Heart right ventricle (tissue), 16 donors: Measurements from ENCODE around the gene PLXDC2. TPM values are rescaled to one million over a fixed set of nuclear protein-coding genes. Genes with fewer than 3 reads are reported as not detected.

Source experiments
- ATAC-seq, 8 donors: fragments of 200-7000 bp; cut with Tn5 transposase; one replicate each; pipeline ENCODE4 v1.9.1; 2020; ENCODE audit warnings: mild to moderate bottlenecking in 8 of 8, moderate library complexity in 8 of 8, moderate number of reproducible peaks in 1 of 8
- DNase-seq, 2 donors: peaks; one replicate each; pipeline ENCODE4 v3.0.0-alpha.2; 2020
- H3K27ac ChIP-seq, 10 donors: fragments of 200-600 bp; sonication (generic) in 2 of 10; one replicate each; pipeline versions ENCODE4 v1.5.0 to v1.8.0; 2020 to 2022; ENCODE audit warnings: mild to moderate bottlenecking in 3 of 10
- H3K27me3 ChIP-seq, 7 donors: fragments of 200-600 bp; one replicate each; pipeline ENCODE4 v1.8.0; 2021 to 2022; ENCODE audit warnings: mild to moderate bottlenecking in 2 of 7
- H3K36me3 ChIP-seq, 9 donors: fragments of 200-600 bp; sonication (generic) in 1 of 9; one replicate each; pipeline versions ENCODE4 v1.5.0 to v1.8.0; 2020 to 2022; ENCODE audit warnings: mild to moderate bottlenecking in 2 of 9
- H3K4me1 ChIP-seq, 9 donors: fragments of 200-600 bp; sonication (generic) in 1 of 9; one replicate each; pipeline versions ENCODE4 v1.5.0 to v1.8.0; 2020 to 2022; ENCODE audit warnings: mild to moderate bottlenecking in 4 of 9
- H3K4me3 ChIP-seq, 10 donors: fragments of 200-600 bp; sonication (generic) in 2 of 10; one replicate each; pipeline versions ENCODE4 v1.5.0 to v1.8.0; 2020 to 2022; ENCODE audit warnings: mild to moderate bottlenecking in 7 of 10, moderate library complexity in 2 of 10
- H3K9me3 ChIP-seq, 11 donors: fragments of 200-600 bp in 10 of 11; sonication (generic) in 2 of 11; one replicate each; pipeline versions ENCODE4 v1.5.0 to v1.8.0; 2013 to 2022; ENCODE audit warnings: mild to moderate bottlenecking in 2 of 11, control low read depth in 1 of 11, moderate library complexity in 1 of 11
- CTCF ChIP-seq, 9 donors: fragments of 200-600 bp; sonication (generic) in 2 of 9; IDR thresholded peaks; one replicate each; pipeline versions ENCODE4 v1.5.0 to v1.8.0; 2021 to 2022; ENCODE audit warnings: antibody characterized with exemption in 9 of 9, mild to moderate bottlenecking in 5 of 9, moderate library complexity in 1 of 9
- WGBS, 2 donors: extraction: QIAGEN DNeasy Blood & Tissue Kit; methylation state at CpG; one replicate each; pipeline ENCODE4 v1.1.7; 2013; ENCODE audit warnings: inconsistent platforms in 1 of 2; 5-methylcytosine and 5-hydroxymethylcytosine counted together
- intact Hi-C, 10 donors: fragments of 100-400 bp; cut with DNase I; formaldehyde crosslinking; loops; one replicate each; pipeline versions ENCODE4 v1.11.1 to v1.14.2; 2022
- polyA plus RNA-seq, 2 donors: library from polyadenylated mRNA; stranded (reverse); fragments of 200-250 nt; gene quantifications; one replicate each; pipeline ENCODE4 v1.2.3, GENCODE V29; 2013
- total RNA-seq, 10 donors: library from RNA; stranded (reverse); fragmentation: NEBNext Ultra II Directional in 3 of 10; extraction: Animal tissue kit (Norgen Biotek cat#: 25700) in 3 of 10; gene quantifications; one replicate each; pipeline versions ENCODE4 v1.2.1 to v1.2.4, GENCODE V29; 2021 to 2023
- donor health status: Arrhythmogenic right ventricular cardiomyopathy.
- donor health status: ischemic (EF 13 %, LVEDD 7.1; RV severe dilation, severe dysfunction).
- donor health status: healthy with polysubstance abuse.
- donor health status: DM: no; HTN: yes; CAD: no.
- donor health status: DM: no; HTN: no; CAD: no.
- donor health status: ischemic (EF 25% LVEDD 6.9; RV normal size, moderate dysfunction).
- donor health status: ischemic (EF 25% LVEDD 5.7; RV mildly dilated, moderate dysfunction).
- donor health status: healthy.
- donor health status: DM: yes; HTN: yes; CAD: no.
- donor health status: Ischemic cardiomyopathy.
- donor health status: ischemic (EF 35%, LVEDD 5.7; RV mildly dilated, moderate dysfunction).
- donor health status: nonischemic (EF 11% LVEDD 7.7; RV severe dilation, severe dysfunction).
- donor health status: DM: yes; HTN: yes; CAD: no.
- donor health status: PGD.
- donor health status: ischemic (EF 29% LVEDD 5.4; RV normal size, mild dysfunction).
- donor health status: nonischemic (EF 23%, LVEDD 6.1; RV moderate dilation, normal function).

The PLXDC2 gene
- total and polyA plus RNA-seq, 12 donors, result 4.6 to 26.8 (median 16.9) TPM

- Histone ChIP-seq H3K27ac (no peak overlapping the region), H3K4me3 (no peak overlapping the region), H3K9me3 (peaks cover 0 to 11% (median 0%) of the 10 kb centered on the region in 11 donors), H3K36me3 (no peaks in the 10 kb centered on the region), H3K27me3 (no peaks in the 10 kb centered on the region), H3K4me1 (peaks cover 0 to 7% (median 0%) of the 10 kb centered on the region in 9 donors)
- 82 to 84% methylated on average over 6 of the region's 6 CpGs for WGBS, 2 donors
- intact Hi-C loops, result no loop called here
- DNase-seq, result no peak
- no peak for ATAC-seq
- no peak for TF ChIP-seq CTCF (IDR thresholded peaks at IDR 0.05)
These were observed 163.4 kb downstream of the PLXDC2 start for GRCh38 chr10:19979628-19980027.

DNA sequence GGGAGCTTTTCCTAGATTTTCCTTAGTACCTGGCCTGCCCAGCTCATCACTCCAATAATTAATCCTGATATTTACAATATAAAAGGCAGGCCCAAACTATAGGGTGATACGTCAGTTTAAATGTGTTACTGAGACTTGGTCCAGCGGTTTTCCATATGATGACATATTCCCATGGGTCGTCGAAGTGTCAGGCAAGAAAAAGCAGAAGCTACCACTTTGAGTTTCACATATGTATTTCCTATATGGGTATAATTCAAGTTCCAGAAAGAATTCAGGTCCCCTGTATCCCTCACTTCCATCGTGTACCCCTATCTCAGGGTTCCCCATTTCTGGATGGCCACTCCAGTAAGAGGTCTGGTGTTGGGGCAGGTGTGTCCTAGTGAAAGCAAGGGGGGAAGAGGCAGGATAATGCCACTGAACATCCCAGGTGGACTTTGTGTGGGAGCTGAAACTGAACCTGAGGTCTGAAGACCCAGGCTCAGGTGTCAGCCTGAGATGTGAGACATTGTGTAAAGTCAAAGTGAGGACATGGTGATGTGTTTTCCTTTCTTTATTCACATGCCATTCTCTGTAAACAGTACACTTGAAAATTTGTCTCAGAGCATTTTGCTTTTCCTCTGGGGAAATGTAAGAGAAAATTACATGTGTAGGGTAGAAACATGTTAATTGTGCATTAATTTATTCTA is 167.8 kb downstream of the PLXDC2 start:
- H3K36me3 ChIP-seq, result no peaks in the 10 kb centered on the region
- intact Hi-C loops, result no loop called here
- peaks cover 0 to 13% (median 0%) of the 10 kb centered on the region in 9 donors for H3K4me1 ChIP-seq
- 89 to 90% methylated on average over 5 of the region's 5 CpGs for WGBS, 2 donors
- DNase-seq, result no peak
- no peak overlapping the region for H3K4me3 ChIP-seq
- H3K27me3 ChIP-seq, result no peaks in the 10 kb centered on the region
- H3K27ac ChIP-seq, result no peak overlapping the region
- ATAC-seq, result no peak
- H3K9me3 ChIP-seq, result no peaks in the 10 kb centered on the region
- TF ChIP-seq CTCF (IDR thresholded peaks at IDR 0.05), result no peak

DNA sequence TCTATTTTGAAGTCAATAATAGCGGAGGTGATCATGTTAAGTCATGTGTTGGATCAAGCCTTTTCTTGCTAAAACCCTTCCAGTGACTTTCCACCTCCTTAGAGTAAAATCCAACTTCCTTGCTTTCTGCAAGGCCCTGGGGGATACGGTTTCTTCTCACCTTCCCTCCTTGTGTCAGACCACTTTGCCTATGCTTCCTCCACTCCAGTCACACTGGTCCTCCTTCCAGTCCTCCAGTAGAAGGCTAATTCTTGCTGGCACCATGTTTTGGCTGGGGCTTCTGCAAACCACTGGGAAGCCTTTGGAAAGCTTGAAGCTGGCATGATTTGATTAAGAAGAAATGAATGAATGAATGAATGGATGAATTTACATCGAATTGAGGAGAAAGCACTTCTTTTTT is 169.5 kb downstream of the PLXDC2 start:
- no peak overlapping the region for H3K27ac ChIP-seq

GRCh38 chr10:19986591-19986990 is 170.4 kb downstream of the PLXDC2 start:
- H3K36me3 ChIP-seq, result no peaks in the 10 kb centered on the region
- intact Hi-C loops, result no loop called here
- H3K4me3 ChIP-seq, result no peak overlapping the region
- no peaks in the 10 kb centered on the region for H3K27me3 ChIP-seq
- peaks cover 0 to 10% (median 0%) of the 10 kb centered on the region in 9 donors for H3K4me1 ChIP-seq
- 43 to 51% methylated on average over 2 of the region's 2 CpGs for WGBS, 2 donors
- DNase-seq (no peak), ATAC-seq (no peak)
- no peaks in the 10 kb centered on the region for H3K9me3 ChIP-seq
- no peak for TF ChIP-seq CTCF (IDR thresholded peaks at IDR 0.05)
- H3K27ac ChIP-seq, result peak overlapping the region in 1 of 10 donors; percentile 3

More for the DNA sequence above, 169.5 kb downstream of the PLXDC2 start:
- no peak overlapping the region for H3K4me3 ChIP-seq
- H3K4me1 ChIP-seq, result peaks cover 0 to 10% (median 0%) of the 10 kb centered on the region in 9 donors
- no peaks in the 10 kb centered on the region for H3K27me3 ChIP-seq
- intact Hi-C loops, result no loop called here
- H3K36me3 ChIP-seq, result no peaks in the 10 kb centered on the region
- WGBS, 2 donors, result 75 to 86% methylated on average over 3 of the region's 3 CpGs
- TF ChIP-seq CTCF (IDR thresholded peaks at IDR 0.05), result no peak
- H3K9me3 ChIP-seq, result no peaks in the 10 kb centered on the region
- DNase-seq (no peak), ATAC-seq (no peak)
